ENCODE data around the gene KIR2DL3.
"Not testable (repeated sequence)": the region's sequence is repeated elsewhere in the genome, so short reads cannot be mapped to it uniquely, and the experiment has no call there.

The KIR2DL3 gene

GRCh38 chr19:54738306-54738705 lies at the start of gene KIR2DL3:
Gene KIR2DL3, plus strand, starts transcription at chr19:54738513. Its CDS starts 33 bp downstream, at chr19:54738546.
- not testable (repeated sequence) for DNase-seq

GRCh38 chr19:54691582-54692297 lies 46.6 kb upstream of the KIR2DL3 start:
- DNase-seq, result no peak

- DNase-seq, result no peak
Measured at GRCh38 chr19:54692298-54692615, 46.1 kb upstream of the KIR2DL3 start.

- no peak for DNase-seq
Measured at GRCh38 chr19:54694648-54695047, 43.7 kb upstream of the KIR2DL3 start.

GRCh38 chr19:54696117-54696548 lies 42.2 kb upstream of the KIR2DL3 start:
- DNase-seq, result no peak

- DNase-seq, result no peak
Measured at GRCh38 chr19:54696766-54697165, 41.5 kb upstream of the KIR2DL3 start.

- DNase-seq, result not testable (repeated sequence)
Measured at GRCh38 chr19:54697716-54698115, 40.6 kb upstream of the KIR2DL3 start.

- DNase-seq, result no peak
Measured at GRCh38 chr19:54704928-54705327, 33.4 kb upstream of the KIR2DL3 start.

- no peak for DNase-seq
Measured at GRCh38 chr19:54707962-54708361, 30.4 kb upstream of the KIR2DL3 start.

GRCh38 chr19:54708781-54709180 lies 29.5 kb upstream of the KIR2DL3 start:
- DNase-seq, result no peak

GRCh38 chr19:54709212-54709948 lies 28.9 kb upstream of the KIR2DL3 start:
- DNase-seq, result no peak

GRCh38 chr19:54709956-54710355 lies 28.4 kb upstream of the KIR2DL3 start:
- DNase-seq, result not testable (repeated sequence)

GRCh38 chr19:54724142-54724541 lies 14.2 kb upstream of the KIR2DL3 start, which contains the start of gene KIR3DL3:
Gene KIR3DL3, plus strand, starts transcription at chr19:54724442. Its CDS starts 55 bp downstream, at chr19:54724497.
- no peak for DNase-seq

GRCh38 chr19:54724644-54725043 lies 13.7 kb upstream of the KIR2DL3 start:
- no peak for DNase-seq

- DNase-seq, result no peak
Measured at GRCh38 chr19:54725321-54725720, 13.0 kb upstream of the KIR2DL3 start.

- DNase-seq, result no peak
Measured at GRCh38 chr19:54727562-54727961, 10.8 kb upstream of the KIR2DL3 start.

- no peak for DNase-seq
Measured at GRCh38 chr19:54728167-54728566, 10.1 kb upstream of the KIR2DL3 start.

GRCh38 chr19:54729416-54730188 lies 8.7 kb upstream of the KIR2DL3 start:
- DNase-seq, result no peak

- DNase-seq, result no peak
Measured at GRCh38 chr19:54731191-54731590, 7.1 kb upstream of the KIR2DL3 start.

GRCh38 chr19:54738715-54739114 lies 402 bp downstream of the KIR2DL3 start:
- DNase-seq, result no peak

- DNase-seq, result no peak
Measured at GRCh38 chr19:54739587-54740497, 1.5 kb downstream of the KIR2DL3 start.

- DNase-seq, result not testable (repeated sequence)
Measured at GRCh38 chr19:54741950-54742349, 3.6 kb downstream of the KIR2DL3 start.

All from GOT3 (cell line).